ENCODE measurements around the gene SNX14. TPM values are rescaled to one million over a fixed set of nuclear protein-coding genes. Genes with fewer than 3 reads are reported as not detected.

SNX14 gene
- polyA plus RNA-seq, 10 donors = 31.9 to 70.4 (median 46.0) TPM

DNA sequence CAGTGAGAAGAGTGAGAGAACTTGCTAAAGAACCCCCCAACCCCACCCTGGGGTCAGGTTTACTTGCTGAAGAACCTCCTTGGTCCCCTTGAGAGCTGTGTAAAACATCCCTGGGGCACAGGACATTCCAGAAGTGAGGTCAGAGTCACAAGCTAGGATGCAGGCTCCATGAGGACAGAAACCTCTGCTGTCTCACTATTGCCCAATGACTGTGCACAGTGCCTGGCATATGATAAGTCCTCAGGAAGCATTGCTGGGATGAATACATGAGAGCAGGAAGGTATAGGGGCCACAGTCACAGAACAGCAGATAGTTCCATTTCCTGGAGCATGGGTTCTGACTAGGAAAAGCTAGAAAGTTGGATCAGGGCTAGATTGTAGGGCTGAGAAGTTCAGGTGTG, 125.3 kb downstream of the SNX14 start:
- no peak for DNase-seq

GRCh38 chr6:85465762-85466161, 127.9 kb downstream of the SNX14 start:
- no peak for DNase-seq

DNA sequence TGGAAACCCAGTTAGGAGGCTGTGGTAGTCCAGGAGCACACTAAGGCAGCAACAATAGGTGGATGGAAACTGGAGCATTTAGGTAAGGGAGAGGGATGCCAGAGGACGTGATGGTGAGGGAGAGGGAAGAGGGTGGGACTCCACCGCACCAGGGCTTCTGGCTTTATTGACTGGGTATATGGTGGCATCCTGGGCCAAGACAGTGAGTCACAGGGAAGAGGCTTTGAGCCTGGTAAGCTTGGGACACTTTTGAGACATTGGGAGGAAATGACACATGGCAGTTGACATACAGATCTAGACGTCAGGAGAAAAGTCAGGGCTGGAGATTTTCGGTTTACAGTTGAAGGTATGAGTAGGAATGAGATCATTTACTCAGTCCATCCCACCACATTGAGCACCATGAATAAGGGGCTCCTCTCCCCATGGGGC, 128.9 kb downstream of the SNX14 start:
- peak in 1 of 3 donors; percentile 84 for DNase-seq

DNA sequence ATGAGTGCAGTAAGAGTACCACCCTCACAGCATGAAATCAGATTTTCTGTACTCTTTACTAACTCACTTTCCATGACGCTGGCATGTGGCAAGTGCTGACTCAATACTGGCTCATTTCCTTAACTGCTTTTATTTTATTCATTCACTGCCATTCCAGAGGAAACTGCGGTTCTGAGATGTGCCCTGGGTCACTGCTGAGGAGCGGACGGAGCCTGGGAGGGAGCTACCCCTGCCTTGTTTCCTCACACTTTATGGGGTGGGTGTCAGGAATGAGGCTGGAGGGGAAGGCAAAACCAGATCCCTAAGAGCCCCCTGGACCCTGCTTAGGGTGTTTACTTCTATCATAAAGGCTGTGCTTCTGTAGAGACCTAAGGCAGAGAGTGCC, 129.4 kb downstream of the SNX14 start:
- peak; percentile 26 to 92 (median 59) for DNase-seq

GRCh38 chr6:85463621-85464259, 129.9 kb downstream of the SNX14 start:
- no peak for DNase-seq

DNA sequence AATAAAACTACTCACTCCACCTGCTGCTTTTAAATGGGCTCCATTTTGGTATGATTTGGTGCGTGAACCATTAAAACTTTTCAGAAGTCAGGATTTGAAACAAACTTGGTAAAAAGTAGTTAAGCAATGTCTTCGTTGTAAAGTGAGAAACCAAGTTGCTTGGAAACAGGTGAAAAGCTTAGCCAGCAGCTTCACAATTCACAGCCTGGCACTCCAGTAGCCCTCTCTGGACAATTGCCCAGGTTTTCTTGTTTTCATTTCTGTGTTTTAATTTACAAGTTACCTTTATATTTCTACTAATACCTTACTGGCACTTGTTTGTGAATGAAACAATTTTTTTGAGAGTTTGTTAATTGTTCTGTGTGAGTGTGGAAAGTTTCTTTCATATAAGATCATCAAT, 131.0 kb downstream of the SNX14 start:
- no peak for DNase-seq

DNA sequence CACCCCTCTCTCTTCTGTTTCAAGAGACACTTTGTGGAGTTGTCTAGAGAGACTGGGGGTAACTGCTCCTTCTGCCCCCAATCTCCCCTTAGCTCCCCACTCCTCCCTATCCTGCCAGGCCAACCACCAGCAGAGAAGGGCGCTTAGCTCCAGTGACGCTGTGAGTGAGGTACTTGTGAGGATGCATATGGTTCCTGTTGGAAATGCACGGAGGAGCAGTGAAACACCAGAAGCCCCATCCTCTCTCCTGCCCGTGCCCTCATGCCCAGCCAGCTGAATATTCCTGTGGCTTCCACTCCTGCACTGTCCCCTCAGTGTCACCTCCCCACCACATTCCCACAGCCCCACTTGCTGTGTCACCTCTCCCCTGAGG, 131.9 kb downstream of the SNX14 start:
- DNase-seq = no peak

GRCh38 chr6:85460921-85461797, 132.5 kb downstream of the SNX14 start:
- peak in 1 of 3 donors; percentile 74 for DNase-seq

GRCh38 chr6:85460154-85460920, 133.3 kb downstream of the SNX14 start:
- DNase-seq = peak in 1 of 3 donors; percentile 50

DNA sequence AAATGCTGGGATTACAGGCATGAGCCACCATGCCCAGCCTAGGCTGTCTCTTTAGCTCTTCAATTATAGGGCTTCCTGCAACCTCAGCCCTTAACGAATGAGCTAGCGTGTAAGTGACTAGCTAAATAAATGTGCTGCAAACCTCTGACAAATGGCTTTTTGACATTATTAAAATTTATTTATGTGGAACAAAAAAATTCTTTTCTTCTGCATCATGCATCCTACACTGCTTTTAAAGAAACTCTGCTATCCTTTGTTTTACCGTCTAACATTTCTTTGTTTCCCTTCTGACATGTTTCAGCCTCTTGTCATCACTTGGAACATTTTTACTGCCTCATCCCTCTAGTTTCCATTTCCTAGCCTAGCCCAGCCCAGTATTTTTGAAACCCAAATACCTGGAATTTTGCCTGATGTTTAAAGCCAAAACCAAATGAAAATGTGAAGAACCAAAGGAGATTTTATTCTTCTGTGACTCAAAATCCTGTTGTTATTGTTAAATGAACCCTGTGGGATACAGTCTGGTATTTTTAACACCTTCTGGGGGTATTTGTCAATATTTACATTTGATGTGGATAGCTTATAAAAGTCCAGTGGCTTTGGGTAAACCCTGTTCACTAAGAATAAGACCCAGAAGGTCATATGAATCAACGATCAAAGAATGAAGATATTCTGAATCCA, 134.3 kb downstream of the SNX14 start:
- peak; percentile 82 to 94 (median 89) for DNase-seq

DNA sequence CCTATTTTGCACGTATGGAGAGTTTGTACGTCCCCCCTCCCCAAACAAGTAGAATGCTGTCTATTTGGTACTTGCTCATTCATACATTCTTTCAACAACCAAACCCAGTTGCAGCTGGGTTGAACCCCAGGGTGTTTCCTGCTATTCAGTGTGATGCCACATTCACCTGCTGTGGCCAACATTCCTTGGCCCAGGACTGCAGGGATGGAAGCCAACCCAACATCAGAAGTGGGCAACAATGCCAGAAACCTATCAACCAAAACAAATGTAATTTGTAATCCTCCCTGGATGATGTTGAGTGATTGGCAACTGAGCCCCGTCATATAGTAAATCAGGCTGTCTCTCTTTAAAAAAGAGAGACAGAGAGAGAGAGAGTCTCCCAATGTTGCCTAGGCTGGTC, 134.9 kb downstream of the SNX14 start:
- peak in 1 of 3 donors; percentile 57 for DNase-seq

GRCh38 chr6:85458184-85458583, 135.5 kb downstream of the SNX14 start:
- no peak for DNase-seq

- no peak for DNase-seq
These were observed 136.9 kb downstream of the SNX14 start for GRCh38 chr6:85456782-85457181.

Other genes with a start within 250 kb of the SNX14 start
- 10 to 100 TPM; 26.1 to 48.0 (median 39.1) TPM for gene NT5E, start 143.8 kb downstream of the SNX14 start, polyA plus RNA-seq (ENCODE audit: insufficient read length in 10 of 10)
- gene SYNCRIP, start 49.0 kb upstream of the SNX14 start, polyA plus RNA-seq (ENCODE audit: insufficient read length in 10 of 10) = 100 to 1,000 TPM in 8 of 10 donors, 10 to 100 TPM in 2; 84.0 to 138 (median 114) TPM

Data from muscle of back (tissue), 11 donors.